Naive B cell (primary cell): ENCODE measurements around the gene MADCAM1. TPM values are rescaled to one million over a fixed set of nuclear protein-coding genes. Genes with fewer than 3 reads are reported as not detected.
A peak's percentile ranks its signal among the peaks of the same experiment; 100 is the strongest.

Experiments used
- ATAC-seq, 2 donors: fragments of 150-1000 bp; cut with Tn5 transposase; 2 replicates each; pipeline ENCODE4 v1.10.0; 2021; ENCODE audit warnings: low read depth in 2 of 2, mild to moderate bottlenecking in 2 of 2, moderate library complexity in 2 of 2
- DNase-seq: peaks from one replicate; pipeline ENCODE4 v3.0.0; 2022
- H3K27ac Mint-ChIP-seq, 6 donors: one replicate each; pipeline ENCODE4 v1.8.0; 2020 to 2022; ENCODE audit warnings: mild to moderate bottlenecking in 6 of 6, mixed read lengths in 6 of 6, moderate library complexity in 5 of 6, inconsistent platforms in 2 of 6
- H3K27me3 Mint-ChIP-seq, 3 donors: one replicate each; pipeline ENCODE4 v1.8.0; 2021 to 2022; ENCODE audit warnings: mixed read lengths in 3 of 3, mild to moderate bottlenecking in 1 of 3
- H3K36me3 Mint-ChIP-seq, 2 donors: one replicate each; pipeline ENCODE4 v1.8.0; 2020 to 2022; ENCODE audit warnings: mixed read lengths in 2 of 2, inconsistent platforms in 1 of 2, mild to moderate bottlenecking in 1 of 2
- H3K4me1 Mint-ChIP-seq, 3 donors: one replicate each; pipeline ENCODE4 v1.8.0; 2020 to 2022; ENCODE audit warnings: mixed read lengths in 3 of 3, inconsistent platforms in 1 of 3, mild to moderate bottlenecking in 1 of 3, moderate library complexity in 1 of 3
- H3K4me3 Mint-ChIP-seq, 8 donors: one replicate each; pipeline ENCODE4 v1.8.0; 2020 to 2022; ENCODE audit warnings: mild to moderate bottlenecking in 8 of 8, mixed read lengths in 8 of 8, moderate library complexity in 8 of 8, inconsistent platforms in 2 of 8
- H3K9me3 Mint-ChIP-seq, 7 donors: one replicate each; pipeline ENCODE4 v1.8.0; 2020 to 2022; ENCODE audit warnings: mixed read lengths in 7 of 7, mild to moderate bottlenecking in 5 of 7, inconsistent platforms in 2 of 7, moderate library complexity in 1 of 7
- polyA plus RNA-seq, 6 donors: library from polyadenylated mRNA; unstranded; fragments of 300-500 nt; fragmentation: Illumina TruSeq; gene quantifications; one replicate each; pipeline ENCODE4 v1.2.3, GENCODE V29; 2021; ENCODE audit warnings: low read depth in 6 of 6

The MADCAM1 gene
- polyA plus RNA-seq, 6 donors from 2014 or later, result 0.24 to 0.34 (median 0.30) TPM; not detected in 2

GRCh38 chr19:495402-496111 lies 729 bp upstream of the MADCAM1 start:
- Mint-ChIP-seq H3K27me3 (peaks cover 7 to 26% (median 26%) of the 10 kb centered on the region in 3 donors), H3K4me1 (peaks cover 13 to 19% (median 17%) of the 10 kb centered on the region in 3 donors), H3K4me3 (peak overlapping the region in 2 of 8 donors; percentile 37 to 67), H3K36me3 (peaks cover 0 to 9% of the 10 kb centered on the region in 2 donors), H3K27ac (peak overlapping the region in 2 of 6 donors; percentile 18 to 82), H3K9me3 (peaks cover 0 to 4% (median 0%) of the 10 kb centered on the region in 7 donors)
- ATAC-seq, result peak; percentile 33 to 47
- no peak for DNase-seq

- DNase-seq, result no peak
- ATAC-seq, result no peak
- H3K36me3 Mint-ChIP-seq, result peaks cover 0 to 9% of the 10 kb centered on the region in 2 donors
- H3K4me3 Mint-ChIP-seq, result peak overlapping the region in 1 of 8 donors; percentile 32
- H3K9me3 Mint-ChIP-seq, result peaks cover 0 to 4% (median 0%) of the 10 kb centered on the region in 7 donors
- H3K27ac Mint-ChIP-seq, result no peak overlapping the region
- peaks cover 13 to 19% (median 17%) of the 10 kb centered on the region in 3 donors for H3K4me1 Mint-ChIP-seq
- peaks cover 7 to 26% (median 26%) of the 10 kb centered on the region in 3 donors for H3K27me3 Mint-ChIP-seq
Observed at GRCh38 chr19:496986-497385, 700 bp downstream of the MADCAM1 start.

DNA sequence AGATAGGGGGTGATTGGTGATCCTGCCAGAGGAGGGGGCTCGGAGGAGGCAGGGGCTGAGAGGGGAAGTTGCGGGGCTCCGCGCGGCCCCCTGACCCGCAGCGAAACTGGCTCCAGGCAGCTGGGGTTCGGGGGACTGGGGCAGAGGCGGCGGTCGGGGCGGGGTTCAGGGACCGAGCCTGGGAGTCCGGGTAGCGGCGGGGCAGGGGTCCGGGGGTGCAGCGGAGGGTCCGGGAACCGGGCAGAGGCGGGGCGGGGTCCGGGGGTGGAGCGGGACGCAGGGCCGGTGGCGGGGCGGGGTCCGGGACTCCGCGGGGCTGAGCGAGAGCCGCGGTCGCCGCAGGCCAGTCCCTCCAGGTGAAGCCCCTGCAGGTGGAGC lies 1.2 kb downstream of the MADCAM1 start:
- ATAC-seq, result peak; percentile 25 to 30
- no peak for DNase-seq
- H3K27me3 Mint-ChIP-seq, result peaks cover 7 to 26% (median 26%) of the 10 kb centered on the region in 3 donors
- peaks cover 0 to 9% of the 10 kb centered on the region in 2 donors for H3K36me3 Mint-ChIP-seq
- no peak overlapping the region for H3K27ac Mint-ChIP-seq
- H3K9me3 Mint-ChIP-seq, result peaks cover 0 to 4% (median 0%) of the 10 kb centered on the region in 7 donors
- peak overlapping the region in 3 of 8 donors; percentile 10 to 32 (median 26) for H3K4me3 Mint-ChIP-seq
- H3K4me1 Mint-ChIP-seq, result peaks cover 16 to 19% (median 19%) of the 10 kb centered on the region in 3 donors

DNA sequence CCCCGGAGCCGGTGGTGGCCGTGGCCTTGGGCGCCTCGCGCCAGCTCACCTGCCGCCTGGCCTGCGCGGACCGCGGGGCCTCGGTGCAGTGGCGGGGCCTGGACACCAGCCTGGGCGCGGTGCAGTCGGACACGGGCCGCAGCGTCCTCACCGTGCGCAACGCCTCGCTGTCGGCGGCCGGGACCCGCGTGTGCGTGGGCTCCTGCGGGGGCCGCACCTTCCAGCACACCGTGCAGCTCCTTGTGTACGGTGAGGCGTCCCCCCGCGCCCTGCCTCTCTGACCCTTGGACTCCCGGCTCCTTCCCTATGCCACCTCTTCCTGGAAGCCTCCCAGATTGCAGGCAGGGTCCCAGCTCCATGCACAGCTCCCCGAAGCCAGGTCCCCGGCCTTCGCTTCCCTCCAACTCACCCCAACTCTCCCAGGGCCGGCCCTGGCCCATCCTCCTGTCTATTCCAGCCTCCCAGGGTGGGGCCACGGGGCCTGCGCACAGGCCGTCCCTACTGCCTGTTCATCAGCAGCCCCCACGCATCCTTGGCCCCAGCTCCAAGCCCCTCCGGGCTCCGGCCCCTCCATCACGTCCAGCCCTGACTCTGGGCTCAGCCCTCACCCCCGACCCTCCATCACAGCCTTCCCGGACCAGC lies 1.7 kb downstream of the MADCAM1 start:
- Mint-ChIP-seq H3K36me3 (peaks cover 0 to 9% of the 10 kb centered on the region in 2 donors), H3K4me1 (peaks cover 21 to 22% (median 21%) of the 10 kb centered on the region in 3 donors), H3K27ac (peak overlapping the region in 1 of 6 donors; percentile 59), H3K4me3 (peak overlapping the region in 5 of 8 donors; percentile 3 to 56 (median 47)), H3K9me3 (peaks cover 0 to 4% (median 0%) of the 10 kb centered on the region in 7 donors), H3K27me3 (peaks cover 7 to 26% (median 26%) of the 10 kb centered on the region in 3 donors)
- peak in 1 of 2 donors; percentile 24 for ATAC-seq
- DNase-seq, result no peak

- peak overlapping the region in 3 of 8 donors; percentile 29 to 56 (median 51) for H3K4me3 Mint-ChIP-seq
- H3K27ac Mint-ChIP-seq, result peak overlapping the region in 1 of 6 donors; percentile 59
- H3K36me3 Mint-ChIP-seq, result peaks cover 0 to 9% of the 10 kb centered on the region in 2 donors
- ATAC-seq (no peak), DNase-seq (no peak)
- H3K9me3 Mint-ChIP-seq, result peaks cover 0 to 4% (median 0%) of the 10 kb centered on the region in 7 donors
- peaks cover 20 to 23% (median 21%) of the 10 kb centered on the region in 3 donors for H3K4me1 Mint-ChIP-seq
- peaks cover 7 to 26% (median 26%) of the 10 kb centered on the region in 3 donors for H3K27me3 Mint-ChIP-seq
Observed at GRCh38 chr19:498511-498891, 2.2 kb downstream of the MADCAM1 start.

GRCh38 chr19:498977-499623 lies 2.8 kb downstream of the MADCAM1 start:
- H3K4me1 Mint-ChIP-seq, result peaks cover 16 to 23% (median 16%) of the 10 kb centered on the region in 3 donors
- H3K27me3 Mint-ChIP-seq, result peaks cover 7 to 26% (median 26%) of the 10 kb centered on the region in 3 donors
- ATAC-seq (no peak), DNase-seq (no peak)
- H3K9me3 Mint-ChIP-seq, result peaks cover 0 to 4% (median 0%) of the 10 kb centered on the region in 7 donors
- peak overlapping the region in 3 of 8 donors; percentile 32 to 61 (median 57) for H3K4me3 Mint-ChIP-seq
- H3K27ac Mint-ChIP-seq, result peak overlapping the region in 2 of 6 donors; percentile 27 to 59
- peaks cover 0 to 9% of the 10 kb centered on the region in 2 donors for H3K36me3 Mint-ChIP-seq

DNA sequence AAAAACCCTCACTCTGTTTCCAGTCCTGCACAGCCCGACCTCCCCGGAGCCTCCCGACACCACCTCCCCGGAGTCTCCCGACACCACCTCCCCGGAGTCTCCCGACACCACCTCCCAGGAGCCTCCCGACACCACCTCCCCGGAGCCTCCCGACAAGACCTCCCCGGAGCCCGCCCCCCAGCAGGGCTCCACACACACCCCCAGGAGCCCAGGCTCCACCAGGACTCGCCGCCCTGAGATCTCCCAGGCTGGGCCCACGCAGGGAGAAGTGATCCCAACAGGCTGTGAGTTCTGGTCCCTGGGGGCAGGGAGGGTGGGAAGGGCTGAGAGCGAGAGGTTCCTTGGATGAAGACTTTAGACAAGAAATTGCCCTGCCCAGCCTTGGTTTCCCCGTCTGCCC lies 5.4 kb downstream of the MADCAM1 start:
- Mint-ChIP-seq H3K27ac (no peak overlapping the region), H3K4me1 (peaks cover 16 to 34% (median 22%) of the 10 kb centered on the region in 3 donors), H3K4me3 (peak overlapping the region in 1 of 8 donors; percentile 18), H3K27me3 (peaks cover 7 to 20% (median 18%) of the 10 kb centered on the region in 3 donors), H3K9me3 (peaks cover 0 to 4% (median 0%) of the 10 kb centered on the region in 7 donors), H3K36me3 (peaks cover 0 to 9% of the 10 kb centered on the region in 2 donors)
- DNase-seq, result no peak
- ATAC-seq, result no peak

DNA sequence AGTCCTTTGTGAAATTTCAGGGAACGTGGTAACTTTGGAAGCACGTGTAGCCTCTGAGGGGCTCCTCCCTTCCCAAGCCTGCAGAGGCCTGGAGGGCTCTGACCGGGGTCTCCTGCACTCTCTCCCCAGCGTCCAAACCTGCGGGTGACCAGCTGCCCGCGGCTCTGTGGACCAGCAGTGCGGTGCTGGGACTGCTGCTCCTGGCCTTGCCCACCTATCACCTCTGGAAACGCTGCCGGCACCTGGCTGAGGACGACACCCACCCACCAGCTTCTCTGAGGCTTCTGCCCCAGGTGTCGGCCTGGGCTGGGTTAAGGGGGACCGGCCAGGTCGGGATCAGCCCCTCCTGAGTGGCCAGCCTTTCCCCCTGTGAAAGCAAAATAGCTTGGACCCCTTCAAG lies 8.3 kb downstream of the MADCAM1 start:
- H3K4me1 Mint-ChIP-seq, result peaks cover 10 to 35% (median 21%) of the 10 kb centered on the region in 3 donors
- no peak for ATAC-seq
- H3K9me3 Mint-ChIP-seq, result peaks cover 0 to 3% (median 0%) of the 10 kb centered on the region in 7 donors
- H3K27me3 Mint-ChIP-seq, result peaks cover under 1 to 2% (median 1%) of the 10 kb centered on the region in 3 donors
- H3K36me3 Mint-ChIP-seq, result peaks cover 0 to under 1% of the 10 kb centered on the region in 2 donors
- DNase-seq, result no peak
- no peak overlapping the region for H3K27ac Mint-ChIP-seq
- peak overlapping the region in 2 of 8 donors; percentile 35 to 89 for H3K4me3 Mint-ChIP-seq

DNA sequence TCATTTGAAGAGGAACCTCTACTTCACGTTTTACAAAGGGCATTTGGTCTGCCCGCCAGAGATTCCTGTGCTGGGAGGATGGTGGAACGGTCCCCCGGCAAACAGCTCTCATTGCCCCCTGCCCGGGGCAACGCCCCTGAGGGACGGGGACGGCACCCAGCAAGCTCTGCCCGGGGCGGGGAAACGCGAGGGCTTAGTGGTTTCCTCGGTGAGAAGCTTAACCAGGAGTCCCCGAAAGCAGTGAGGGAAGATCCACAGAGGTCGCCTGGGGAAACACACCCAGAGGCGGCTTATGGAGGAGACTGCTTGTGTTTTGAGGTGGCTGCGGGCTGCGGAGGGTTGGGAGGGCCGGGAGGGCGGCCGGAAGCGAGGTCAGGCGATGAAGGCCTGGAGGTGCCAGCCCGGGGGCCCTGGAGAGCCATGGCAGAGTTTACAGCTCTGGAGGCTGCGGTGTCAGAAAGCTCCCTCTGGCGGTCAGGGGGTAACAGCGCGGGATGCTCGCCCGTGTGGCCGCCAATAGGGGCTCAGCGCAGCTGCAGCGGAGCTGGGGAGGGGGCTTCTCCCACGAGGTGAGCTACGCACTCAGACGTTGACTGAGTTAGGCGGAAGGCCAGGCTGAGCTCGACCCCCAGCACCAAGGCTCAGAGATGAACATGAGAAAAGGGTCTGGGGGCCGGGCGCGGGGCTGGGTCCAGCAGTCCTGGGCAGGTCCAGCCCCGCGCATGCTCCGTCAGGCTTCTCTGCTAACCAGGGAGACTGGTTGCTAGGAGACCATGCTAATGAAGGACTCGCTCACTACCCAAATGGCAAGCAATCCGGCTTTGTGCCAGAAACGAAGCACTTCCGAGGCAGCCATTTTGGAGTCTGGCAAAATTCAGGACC lies 10.4 kb downstream of the MADCAM1 start:
- Mint-ChIP-seq H3K27ac (peak overlapping the region; percentile 97 to 100 (median 98)), H3K4me3 (peak overlapping the region; percentile 89 to 100 (median 96)), H3K4me1 (peaks cover 23 to 47% (median 35%) of the 10 kb centered on the region in 3 donors), H3K9me3 (peaks cover 0 to 3% (median 0%) of the 10 kb centered on the region in 7 donors), H3K36me3 (no peaks in the 10 kb centered on the region), H3K27me3 (no peaks in the 10 kb centered on the region)
- DNase-seq (peak; percentile 98), ATAC-seq (peak; percentile 68 to 71)

DNA sequence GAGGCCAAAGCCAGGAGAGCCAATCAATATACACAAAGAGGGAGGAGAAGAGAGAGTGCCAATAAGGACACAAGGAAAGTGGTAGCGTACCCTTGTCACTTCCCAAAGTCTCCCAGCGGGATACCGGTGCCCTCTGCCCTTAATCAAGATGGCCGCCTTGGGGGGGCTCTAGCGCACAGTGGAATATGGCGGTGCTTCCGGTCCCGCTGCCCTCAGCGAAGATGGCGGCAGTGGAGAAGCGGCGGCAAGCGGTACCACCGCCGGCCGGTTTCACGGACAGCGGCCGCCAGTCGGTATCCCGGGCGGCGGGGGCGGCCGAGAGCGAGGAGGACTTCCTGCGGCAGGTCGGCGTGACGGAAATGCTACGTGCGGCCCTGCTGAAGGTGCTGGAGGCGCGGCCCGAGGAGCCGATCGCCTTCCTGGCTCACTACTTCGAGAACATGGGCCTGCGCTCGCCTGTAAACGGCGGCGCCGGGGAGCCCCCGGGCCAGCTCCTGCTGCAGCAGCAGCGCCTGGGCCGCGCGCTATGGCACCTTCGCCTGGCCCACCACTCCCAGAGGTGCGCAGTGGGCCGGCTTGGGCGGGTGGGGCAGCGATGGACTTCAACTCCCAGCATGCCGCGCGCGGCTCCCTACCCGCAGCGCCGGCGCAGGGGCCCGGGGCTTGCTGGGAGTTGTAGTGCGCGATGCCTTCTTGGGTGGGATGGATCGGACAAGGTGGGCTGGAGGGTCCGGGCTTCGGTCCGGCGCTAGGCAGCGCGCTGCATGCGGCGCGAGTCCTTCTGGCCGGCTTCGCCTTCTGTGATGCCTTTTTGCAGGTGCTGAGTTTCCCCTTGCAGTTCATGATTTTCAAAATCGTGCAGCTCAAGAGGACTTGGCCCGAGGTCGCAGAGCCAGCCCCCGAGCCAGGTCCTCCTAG lies 11.3 kb downstream of the MADCAM1 start, which contains the start of gene TPGS1:
Gene TPGS1, plus strand, starts transcription at position 212 of the 918 bp plus-strand sequence. Its CDS starts 10 bp downstream, at position 222.
- Mint-ChIP-seq H3K9me3 (no peaks in the 10 kb centered on the region), H3K36me3 (no peaks in the 10 kb centered on the region), H3K4me1 (peaks cover 23 to 50% (median 33%) of the 10 kb centered on the region in 3 donors), H3K27me3 (no peaks in the 10 kb centered on the region), H3K4me3 (peak within 1 kb of the TSS; percentile 89 to 100 (median 96)), H3K27ac (peak within 1 kb of the TSS; percentile 97 to 100 (median 98))
- ATAC-seq, result peak; percentile 60 to 63
- DNase-seq, result peak; percentile 65
